HL-60/S4 treated with phorbol 12-myristate 13-acetate at 8.2 ng/mL for 4 days and 3 days (cell line): ENCODE results near the gene TMC3.
"Not testable (repeated sequence)": the region's sequence is repeated elsewhere in the genome, so short reads cannot be mapped to it uniquely, and the experiment has no call there.

Experiments used
- in situ Hi-C: fragments of 300-500 bp; cut with MboI; formaldehyde crosslinking; loops from 2 replicates; pipeline ENCODE4 v1.15.0; 2022; ENCODE audit warnings: low sequenced_read_pairs

TMC3 gene

GRCh38 chr15:81373775-81374395, at the start of gene TMC3:
TSS of gene TMC3 (minus strand) at chr15:81374213. CDS start at chr15:81374077, 136 bp downstream.
- in situ Hi-C loops: no loop called here

DNA sequence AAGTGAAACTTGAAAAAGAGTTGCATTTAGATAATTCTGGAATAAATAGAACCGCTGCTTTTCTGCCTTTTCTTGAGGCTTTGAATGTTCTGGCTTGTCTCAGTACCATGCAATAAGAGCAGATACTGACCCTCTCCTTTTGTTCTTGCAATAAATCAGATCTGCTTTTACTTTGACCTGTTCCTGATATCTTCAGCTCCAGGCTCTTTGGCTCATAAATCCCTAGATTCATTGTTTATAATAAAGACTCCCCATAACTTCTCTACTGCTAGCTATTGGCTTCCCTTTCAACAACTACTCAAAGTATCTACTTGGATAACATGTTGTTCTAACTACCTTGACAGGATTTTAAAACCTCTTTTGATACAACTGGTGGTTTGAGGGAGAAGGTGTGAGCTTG, 47.4 kb upstream of the TMC3 start:
- in situ Hi-C loops: no loop called here

GRCh38 chr15:81419332-81419943, 45.4 kb upstream of the TMC3 start:
- in situ Hi-C loops: no loop called here

DNA sequence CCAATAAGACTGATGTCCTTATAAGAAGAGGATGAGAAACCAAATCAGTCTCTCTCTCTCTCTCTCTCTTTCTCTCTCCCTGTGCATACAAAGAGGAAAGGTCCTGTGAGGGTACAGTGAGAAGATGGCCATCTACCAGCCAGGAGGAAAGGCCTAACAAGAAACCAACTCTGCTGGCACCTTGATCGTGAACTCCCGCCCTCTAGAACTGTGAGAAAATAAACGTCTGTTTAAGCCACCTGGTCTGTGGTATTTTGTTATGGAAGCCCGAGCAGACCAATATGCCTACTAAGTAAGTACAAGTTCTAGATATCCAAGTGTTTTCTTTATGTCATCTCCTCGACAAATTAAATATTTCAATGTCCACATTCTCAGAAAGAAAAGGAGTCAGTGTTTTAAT, 44.9 kb upstream of the TMC3 start:
- in situ Hi-C loops: no loop called here

DNA sequence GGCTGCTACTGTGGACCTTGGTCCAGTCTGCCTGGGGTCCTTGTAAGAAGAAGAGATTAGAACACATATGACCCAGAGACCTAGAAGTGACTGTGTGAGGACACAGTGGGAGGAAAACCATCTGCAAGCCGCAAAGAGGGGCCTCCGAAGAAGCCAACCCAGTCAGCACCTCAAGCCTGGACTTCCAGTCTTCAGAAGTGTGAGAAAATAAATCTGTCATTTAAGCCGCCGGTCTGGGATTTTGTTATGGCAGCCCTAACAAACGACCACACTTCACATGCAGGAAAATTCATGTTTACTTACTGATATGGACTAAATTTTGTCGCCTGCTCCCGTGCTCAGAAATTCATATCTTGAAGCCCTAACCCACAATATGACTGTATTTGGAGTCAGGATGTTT, 44.4 kb upstream of the TMC3 start:
- in situ Hi-C loops: no loop called here

- in situ Hi-C loops: not testable (repeated sequence)
These were observed 40.4 kb upstream of the TMC3 start for GRCh38 chr15:81414274-81414968.

GRCh38 chr15:81413851-81414250, 39.8 kb upstream of the TMC3 start:
- in situ Hi-C loops: no loop called here

DNA sequence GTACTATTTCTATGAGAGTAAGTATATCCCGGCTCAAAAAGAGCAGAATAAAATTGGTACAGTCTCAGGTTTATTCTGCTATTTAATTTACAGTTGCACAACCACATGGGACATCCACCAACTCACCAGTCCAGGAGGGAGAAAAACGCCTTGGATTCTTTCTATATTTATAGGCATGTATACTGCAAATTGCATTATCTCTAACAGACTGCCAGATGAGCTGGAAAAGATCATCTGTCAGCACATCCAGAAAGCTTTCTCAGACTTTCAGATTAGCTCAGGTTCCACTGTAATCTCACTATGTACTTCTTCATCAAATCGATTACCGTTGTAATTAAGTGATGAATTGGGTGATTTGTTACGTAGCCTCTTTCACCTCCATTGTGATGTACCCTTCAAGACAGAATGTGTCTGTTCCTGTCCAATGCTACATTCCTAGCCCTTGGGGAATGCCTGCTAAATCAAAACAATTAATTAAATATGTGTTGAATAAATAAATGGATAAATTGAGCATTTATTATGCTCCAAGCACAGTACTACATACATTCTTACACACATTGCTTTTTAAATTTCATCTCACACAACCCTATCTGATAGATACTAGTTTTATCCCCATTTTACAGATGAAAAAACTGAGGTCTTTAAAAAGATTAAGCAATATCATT, 38.1 kb upstream of the TMC3 start:
- in situ Hi-C loops: no loop called here

DNA sequence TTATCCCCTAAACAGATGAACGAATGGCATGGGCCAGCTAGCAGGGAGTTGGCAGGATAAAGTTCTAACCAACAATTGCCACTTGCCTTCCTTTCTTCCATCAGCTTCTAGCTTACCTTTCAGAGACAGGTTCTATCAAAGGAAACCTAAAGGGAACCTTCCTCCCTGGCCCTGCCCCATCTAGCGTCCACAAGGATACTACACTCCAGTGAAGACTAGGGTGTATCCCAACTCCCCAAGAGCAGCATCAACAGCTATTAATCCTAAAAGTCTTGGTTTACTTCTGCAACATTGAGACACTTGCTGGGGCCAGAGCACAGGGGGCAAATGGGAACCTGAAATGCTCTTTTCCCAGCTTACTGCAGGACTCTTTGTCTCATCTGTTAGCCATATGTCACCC, 37.0 kb upstream of the TMC3 start:
- in situ Hi-C loops: no loop called here

- in situ Hi-C loops: no loop called here
These were observed 36.3 kb upstream of the TMC3 start for GRCh38 chr15:81410318-81410753.

- in situ Hi-C loops: loop anchor here (10.0 kb wide), 1 partner anchor 133 kb away; no protein-coding TSS in a partner anchor
These were observed 33.7 kb upstream of the TMC3 start for GRCh38 chr15:81407718-81408117.

DNA sequence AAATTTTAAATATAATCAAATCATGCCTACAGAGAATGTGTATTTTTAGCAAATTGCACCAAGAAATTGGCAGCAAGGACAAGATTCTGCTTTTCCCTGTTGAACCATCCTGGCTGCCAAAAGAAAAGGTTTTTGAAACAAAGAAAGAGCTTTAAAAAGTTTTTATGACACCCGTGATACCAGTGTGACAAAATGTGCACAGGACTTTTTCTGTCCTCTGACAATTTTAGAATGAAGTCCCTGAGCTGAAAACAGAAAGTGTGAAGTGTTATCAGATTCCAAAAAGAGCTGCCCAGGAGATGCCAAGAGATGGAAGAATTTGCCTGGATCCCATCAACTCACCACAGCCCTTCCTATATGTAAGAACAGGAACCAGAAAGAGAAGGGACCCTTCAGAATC, 33.2 kb upstream of the TMC3 start:
- in situ Hi-C loops: loop anchor here (10.0 kb wide), 1 partner anchor 132 kb away; no protein-coding TSS in a partner anchor

DNA sequence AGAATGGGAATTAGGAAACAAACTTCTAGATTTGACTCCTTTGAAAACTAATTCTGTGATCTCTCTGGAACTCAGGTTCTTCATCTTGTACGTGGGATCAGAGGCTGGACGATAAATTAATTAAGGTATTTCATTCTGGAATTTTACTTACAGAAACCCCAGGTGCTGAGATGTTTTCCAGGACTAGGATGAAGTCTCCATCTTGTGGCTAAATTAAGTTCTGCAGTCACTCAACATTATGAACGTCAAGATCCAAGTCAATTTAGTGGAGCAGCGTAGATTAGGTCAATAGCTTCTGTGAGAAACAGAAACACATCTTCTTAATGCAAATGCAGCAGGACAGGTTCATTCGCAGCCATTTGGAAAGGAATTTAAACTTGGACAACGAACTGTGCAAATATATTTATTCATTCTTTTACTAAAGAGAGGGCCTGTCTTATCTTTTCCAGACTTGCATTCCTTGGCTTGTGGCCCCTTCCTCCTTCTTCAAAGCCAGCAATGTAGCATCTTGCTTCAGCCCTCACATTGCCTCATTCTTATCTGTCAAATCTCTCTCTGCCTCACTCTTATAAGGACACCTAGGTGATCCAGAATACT, 26.7 kb upstream of the TMC3 start:
- in situ Hi-C loops: loop anchor here (10.0 kb wide), 1 partner anchor 126 kb away; no protein-coding TSS in a partner anchor

DNA sequence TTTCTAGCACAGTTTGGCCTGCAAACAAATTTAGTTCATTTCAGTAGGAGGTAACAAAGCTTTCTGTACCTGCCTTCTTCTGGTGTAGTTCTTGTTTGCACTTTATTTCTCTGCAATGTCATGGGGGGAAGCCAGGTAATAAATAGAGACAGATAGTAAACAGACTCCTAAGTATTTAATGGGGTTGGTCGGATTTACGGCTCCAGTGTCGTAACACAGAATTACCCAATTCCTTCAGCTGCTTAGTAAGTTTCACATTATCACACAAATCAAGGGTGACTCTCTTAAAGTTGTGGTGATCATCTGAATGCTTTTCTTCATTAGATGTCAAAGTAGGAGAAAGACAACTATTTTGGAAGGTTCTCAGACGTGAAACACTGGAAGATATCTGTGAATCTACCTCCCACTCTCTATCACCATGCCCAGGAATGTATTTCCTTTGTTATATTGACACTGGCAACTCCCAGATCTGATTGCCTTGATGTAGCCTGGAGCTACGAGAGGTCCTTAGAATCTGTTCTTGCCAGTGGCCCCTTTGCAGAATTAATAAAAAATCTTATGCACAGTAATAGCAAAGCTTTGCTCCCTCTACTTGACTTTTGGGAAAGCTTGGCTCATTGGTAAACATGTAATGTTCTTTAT, 25.0 kb upstream of the TMC3 start:
- in situ Hi-C loops: no loop called here

DNA sequence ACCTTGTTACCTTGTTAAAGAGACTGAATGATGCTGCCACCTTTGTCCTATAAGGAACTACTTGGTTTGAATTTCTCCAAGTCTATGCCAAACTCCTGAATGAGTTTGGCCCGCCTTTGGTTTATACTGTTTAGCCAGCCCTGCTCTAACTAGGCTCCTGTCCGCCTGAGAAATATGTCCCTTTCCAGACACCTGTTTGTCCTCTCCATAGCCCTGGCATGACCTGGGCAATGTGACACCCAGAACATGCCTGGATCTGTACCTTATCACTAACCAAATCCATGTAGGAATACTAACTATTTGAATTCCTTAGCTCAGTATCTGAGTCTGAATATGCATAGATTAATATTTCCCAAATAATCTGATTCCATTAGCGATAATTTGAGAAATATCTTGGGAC, 24.4 kb upstream of the TMC3 start:
- in situ Hi-C loops: no loop called here

GRCh38 chr15:81394603-81395002, 20.6 kb upstream of the TMC3 start:
- in situ Hi-C loops: no loop called here

DNA sequence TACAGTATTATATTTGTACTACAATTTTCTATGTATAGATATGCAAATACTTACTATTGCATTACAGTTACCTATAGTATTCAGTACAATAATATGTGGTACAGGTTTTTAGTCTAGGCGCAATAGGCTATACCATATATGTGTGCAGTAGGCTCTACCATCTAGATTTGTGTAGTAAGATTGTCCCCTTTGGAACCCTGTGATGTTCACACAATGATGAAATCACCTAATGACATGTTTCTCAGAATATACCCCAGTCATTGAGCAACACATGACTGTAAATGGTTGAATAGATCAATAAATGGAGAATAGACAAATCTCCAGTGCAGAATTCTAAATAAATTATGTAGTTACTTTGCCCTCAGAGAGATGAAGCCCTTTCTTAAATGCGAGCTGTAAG, 17.6 kb upstream of the TMC3 start:
- in situ Hi-C loops: no loop called here

DNA sequence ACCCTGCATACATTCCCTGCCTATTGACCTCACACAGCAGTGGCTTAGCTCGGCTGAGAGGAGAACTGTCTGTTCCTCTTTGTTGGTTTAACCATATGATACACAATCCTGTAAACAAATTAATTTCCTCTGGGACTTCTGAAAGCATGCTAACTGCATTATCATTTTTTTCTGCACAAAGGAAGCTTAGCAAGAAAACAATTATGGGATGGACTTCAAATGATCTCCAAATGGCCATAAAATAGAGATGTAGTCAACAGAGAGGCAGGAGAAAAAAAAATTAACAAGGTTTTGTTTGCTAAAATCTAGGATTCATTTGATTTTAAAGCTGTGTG, 14.4 kb upstream of the TMC3 start:
- in situ Hi-C loops: no loop called here

- in situ Hi-C loops: no loop called here
These were observed 13.8 kb upstream of the TMC3 start for GRCh38 chr15:81387621-81388435.

- in situ Hi-C loops: no loop called here
These were observed 12.9 kb upstream of the TMC3 start for GRCh38 chr15:81386947-81387346.
